Transverse colon (tissue), 4 donors: Measurements from ENCODE around the gene MYO1C. TPM values are rescaled to one million over a fixed set of nuclear protein-coding genes. Genes with fewer than 3 reads are reported as not detected.
A peak's percentile ranks its signal among the peaks of the same experiment; 100 is the strongest.

Source experiments
- DNase-seq: peaks from one replicate; pipeline ENCODE4 v3.0.0-alpha.2; 2019
- H3K27ac ChIP-seq, 4 donors: fragments of 200-600 bp; sonication (generic); 2 replicates each; pipeline ENCODE4 v1.5.1; 2016 to 2018; ENCODE audit warnings: inconsistent platforms in 4 of 4
- H3K27me3 ChIP-seq: fragments of 200-600 bp; sonication (generic); 2 replicates; pipeline ENCODE4 v1.5.1; 2017; ENCODE audit warnings: inconsistent platforms
- H3K36me3 ChIP-seq, 4 donors: fragments of 200-600 bp; sonication (generic); 2 replicates each; pipeline ENCODE4 v1.5.1; 2017 to 2019; ENCODE audit warnings: inconsistent platforms in 4 of 4
- H3K4me1 ChIP-seq, 4 donors: fragments of 200-600 bp; sonication (generic); 2 replicates each; pipeline ENCODE4 v1.5.1; 2017 to 2020; ENCODE audit warnings: inconsistent platforms in 4 of 4
- H3K4me3 ChIP-seq, 4 donors: fragments of 200-600 bp; sonication (generic); 1 replicate in 1 of 4; 2 replicates in 3 of 4; pipeline versions ENCODE4 v1.5.1 to v1.6.1; 2017 to 2019; ENCODE audit warnings: inconsistent platforms in 4 of 4
- H3K9me3 ChIP-seq, 2 donors: fragments of 200-600 bp; sonication (generic); 2 replicates each; pipeline ENCODE4 v1.5.1; 2017 to 2019; ENCODE audit warnings: inconsistent platforms in 2 of 2
- EP300 ChIP-seq: sonication (generic); formaldehyde crosslinking; IDR thresholded peaks from one replicate; pipeline ENCODE4 v1.6.1; 2017; ENCODE audit warnings: antibody characterized with exemption, low read depth
- POLR2A ChIP-seq: fragments of 450-650 bp; IDR thresholded peaks from one replicate; pipeline ENCODE4 v1.6.1; 2016; ENCODE audit warnings: antibody characterized with exemption, mild to moderate bottlenecking, moderate library complexity
- POLR2AphosphoS5 ChIP-seq, 3 donors: sonication (generic); formaldehyde crosslinking; IDR thresholded peaks; one replicate each; pipeline ENCODE4 v1.6.1; 2016; ENCODE audit warnings: antibody characterized with exemption in 3 of 3
- WGBS, 2 donors: methylation state at CpG; one replicate each; pipeline ENCODE4 v1.1.5; 2018; ENCODE audit warnings: low coverage in 1 of 2; 5-methylcytosine and 5-hydroxymethylcytosine counted together
- in situ Hi-C, 4 donors: fragments of 200-750 bp; cut with MboI; loops; one replicate each; pipeline versions ENCODE4 v1.15.0 to v1.15.1; 2017; ENCODE audit warnings: low sequenced_read_pairs in 3 of 4, low pct_ligation_motif_present in 1 of 4, low pct_unique_long_range_greater_than_20kb in 1 of 4
- intact Hi-C: fragments of 100-400 bp; cut with DNase I; formaldehyde crosslinking; loops from one replicate; pipeline ENCODE4 v1.15.1; 2023; ENCODE audit warnings: low total_unique reads
- total RNA-seq, 4 donors: library from RNA; depleted of rRNA; stranded (reverse); fragments of >200 nt; gene quantifications; one replicate each; pipeline ENCODE4 v1.1.0, GENCODE V29; 2016
- TF ChIP-seq, protein P1 (sequence below), 5 experiments: fragments of 200-600 bp in 3 of 5; fragments of 450-650 bp in 2 of 5; sonication (generic) in 3 of 5; IDR thresholded peaks; 1 replicate in 2 of 5; 2 replicates in 3 of 5; pipeline ENCODE4 v1.5.1; 2016 to 2017; ENCODE audit warnings: antibody characterized with exemption in 5 of 5, inconsistent platforms in 3 of 5, mild to moderate bottlenecking in 2 of 5, moderate library complexity in 1 of 5

The MYO1C gene
- total RNA-seq, 4 donors from 2014 or later: 163 to 456 (median 219) TPM

GRCh38 chr17:1470071-1470754 is 22.3 kb downstream of the MYO1C start:
- H3K36me3 ChIP-seq: peaks cover 0 to 47% (median 20%) of the 10 kb centered on the region in 4 donors
- H3K4me3 ChIP-seq: no peak overlapping the region
- H3K27ac ChIP-seq: no peak overlapping the region
- DNase-seq: no peak
- TF ChIP-seq EP300 (no peak), POLR2AphosphoS5 (IDR thresholded peaks at IDR 0.05) (no peak)
- TF ChIP-seq, protein P1, sequence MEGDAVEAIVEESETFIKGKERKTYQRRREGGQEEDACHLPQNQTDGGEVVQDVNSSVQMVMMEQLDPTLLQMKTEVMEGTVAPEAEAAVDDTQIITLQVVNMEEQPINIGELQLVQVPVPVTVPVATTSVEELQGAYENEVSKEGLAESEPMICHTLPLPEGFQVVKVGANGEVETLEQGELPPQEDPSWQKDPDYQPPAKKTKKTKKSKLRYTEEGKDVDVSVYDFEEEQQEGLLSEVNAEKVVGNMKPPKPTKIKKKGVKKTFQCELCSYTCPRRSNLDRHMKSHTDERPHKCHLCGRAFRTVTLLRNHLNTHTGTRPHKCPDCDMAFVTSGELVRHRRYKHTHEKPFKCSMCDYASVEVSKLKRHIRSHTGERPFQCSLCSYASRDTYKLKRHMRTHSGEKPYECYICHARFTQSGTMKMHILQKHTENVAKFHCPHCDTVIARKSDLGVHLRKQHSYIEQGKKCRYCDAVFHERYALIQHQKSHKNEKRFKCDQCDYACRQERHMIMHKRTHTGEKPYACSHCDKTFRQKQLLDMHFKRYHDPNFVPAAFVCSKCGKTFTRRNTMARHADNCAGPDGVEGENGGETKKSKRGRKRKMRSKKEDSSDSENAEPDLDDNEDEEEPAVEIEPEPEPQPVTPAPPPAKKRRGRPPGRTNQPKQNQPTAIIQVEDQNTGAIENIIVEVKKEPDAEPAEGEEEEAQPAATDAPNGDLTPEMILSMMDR (IDR thresholded peaks at IDR 0.05): no peak
- H3K4me1 ChIP-seq: no peaks in the 10 kb centered on the region
- intact Hi-C loops (no loop called here), in situ Hi-C loops (no loop called here)
- no peaks in the 10 kb centered on the region for H3K9me3 ChIP-seq
- H3K27me3 ChIP-seq: no peaks in the 10 kb centered on the region
- WGBS, 2 donors: 92% methylated on average over 23 of the region's 33 CpGs; no CpG with 5 or more reads in 1 of the 2 donors

GRCh38 chr17:1469231-1469852 is 23.1 kb downstream of the MYO1C start:
- H3K27me3 ChIP-seq: no peaks in the 10 kb centered on the region
- 87 to 89% methylated on average over 13 to 28 of the region's 28 CpGs for WGBS, 2 donors
- intact Hi-C loops: no loop called here
- in situ Hi-C loops: no loop called here
- peaks cover 0 to 49% (median 21%) of the 10 kb centered on the region in 4 donors for H3K36me3 ChIP-seq
- TF ChIP-seq, protein P1 (IDR thresholded peaks at IDR 0.05): no peak
- TF ChIP-seq EP300: no peak
- no peak for TF ChIP-seq POLR2A
- no peak for TF ChIP-seq POLR2AphosphoS5 (IDR thresholded peaks at IDR 0.05)
- H3K4me3 ChIP-seq: no peak overlapping the region
- H3K4me1 ChIP-seq: no peaks in the 10 kb centered on the region
- H3K27ac ChIP-seq: no peak overlapping the region
- H3K9me3 ChIP-seq: no peaks in the 10 kb centered on the region
- no peak for DNase-seq

DNA sequence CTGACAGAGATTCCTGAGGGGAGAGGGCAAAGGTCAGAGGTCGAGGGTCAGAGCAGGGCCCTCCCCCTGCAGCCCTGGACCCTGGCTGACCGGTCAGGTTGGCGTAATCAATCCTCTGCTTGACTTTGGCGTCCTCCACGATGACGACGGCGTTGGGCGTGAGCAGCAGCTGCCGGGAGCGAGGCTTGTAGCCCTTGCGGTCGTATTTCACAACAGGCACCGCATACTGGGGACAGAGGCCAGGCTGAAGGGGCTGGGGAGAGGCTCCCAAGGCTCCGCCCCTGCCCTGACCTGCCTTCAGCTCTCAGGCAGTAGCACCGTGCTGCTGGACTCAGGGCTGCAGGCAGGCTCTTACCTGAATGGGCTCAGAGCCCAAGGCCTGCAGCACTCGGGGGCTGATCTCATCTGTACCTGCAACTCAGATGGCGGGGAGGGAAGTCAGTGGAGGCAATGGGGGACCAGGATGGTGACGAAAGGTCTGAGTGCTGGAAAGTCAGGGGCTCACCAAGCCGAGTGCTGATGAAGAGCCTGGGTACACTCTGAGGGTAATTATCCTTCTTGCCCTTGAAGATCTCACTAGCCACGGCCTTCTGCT is 24.5 kb downstream of the MYO1C start:
- in situ Hi-C loops (no loop called here), intact Hi-C loops (no loop called here)
- Histone ChIP-seq H3K27ac (no peak overlapping the region), H3K4me1 (peaks cover 0 to 6% (median 0%) of the 10 kb centered on the region in 4 donors), H3K4me3 (no peak overlapping the region), H3K9me3 (no peaks in the 10 kb centered on the region), H3K27me3 (no peaks in the 10 kb centered on the region), H3K36me3 (peaks cover 0 to 49% (median 20%) of the 10 kb centered on the region in 4 donors)
- TF ChIP-seq POLR2AphosphoS5 (IDR thresholded peaks at IDR 0.05) (peak in 1 of 3 donors; percentile 12), POLR2A (no peak)
- TF ChIP-seq, protein P1 (IDR thresholded peaks at IDR 0.05): no peak
- WGBS, 2 donors: 88% methylated on average over 20 of the region's 21 CpGs; no CpG with 5 or more reads in 1 of the 2 donors
- DNase-seq: no peak

- Histone ChIP-seq H3K27ac (no peak overlapping the region), H3K9me3 (no peaks in the 10 kb centered on the region), H3K36me3 (peaks cover 0 to 49% (median 20%) of the 10 kb centered on the region in 4 donors), H3K4me3 (no peak overlapping the region), H3K4me1 (peaks cover 0 to 13% (median 0%) of the 10 kb centered on the region in 4 donors), H3K27me3 (no peaks in the 10 kb centered on the region)
- intact Hi-C loops: no loop called here
- no peak for DNase-seq
- TF ChIP-seq, protein P1 (IDR thresholded peaks at IDR 0.05): no peak
- no peak for TF ChIP-seq POLR2AphosphoS5 (IDR thresholded peaks at IDR 0.05)
- no peak for TF ChIP-seq EP300
- TF ChIP-seq POLR2A: no peak
- 95% methylated on average over 6 of the region's 16 CpGs; no CpG with 5 or more reads in 1 of the 2 donors for WGBS, 2 donors
- in situ Hi-C loops: no loop called here
These were observed 25.2 kb downstream of the MYO1C start for GRCh38 chr17:1467258-1467657.
